DOHH2 (cell line): ENCODE data around the gene LCN2.

ENCODE experiments used
- CTCF ChIP-seq: fragments of 200-600 bp; sonication (generic); IDR thresholded peaks from one replicate; pipeline ENCODE4 v1.5.1; 2014; ENCODE audit warnings: antibody characterized with exemption, mild to moderate bottlenecking, low read depth, low read length; ENCODE audit not compliant: poor library complexity, severe bottlenecking
- EZH2phosphoT487 ChIP-seq: fragments of 200-600 bp; sonication (generic); IDR thresholded peaks from 2 replicates; pipeline ENCODE4 v1.6.1; 2017; ENCODE audit warnings: borderline replicate concordance, mild to moderate bottlenecking, antibody characterized with exemption, low read length, moderate library complexity, mixed read lengths

GRCh38 chr9:128178806-128179431 lies 29.7 kb downstream of the LCN2 start:
- TF ChIP-seq CTCF: no peak
- TF ChIP-seq EZH2phosphoT487: no peak
